UCSD-AML1 (cell line): ENCODE results near the gene FBXL17.

Experiments
- DNase-seq: peaks from one replicate; lab custom pipeline; 2025; ENCODE audit not compliant: unreplicated experiment; lab: John Stamatoyannopoulos, UW

The FBXL17 gene

GRCh38 chr5:108375768-108376167 lies 6.1 kb downstream of the FBXL17 start:
- DNase-seq, result no peak

- no peak for DNase-seq
Observed at GRCh38 chr5:108373426-108373825, 8.5 kb downstream of the FBXL17 start.

- no peak for DNase-seq
Observed at GRCh38 chr5:108372369-108372768, 9.5 kb downstream of the FBXL17 start.

- DNase-seq, result no peak
Observed at GRCh38 chr5:108371263-108371662, 10.6 kb downstream of the FBXL17 start.

GRCh38 chr5:108369167-108369566 lies 12.7 kb downstream of the FBXL17 start:
- DNase-seq, result no peak

- DNase-seq, result no peak
Observed at GRCh38 chr5:108367679-108368334, 14.1 kb downstream of the FBXL17 start.

GRCh38 chr5:108366500-108366899 lies 15.4 kb downstream of the FBXL17 start:
- no peak for DNase-seq

GRCh38 chr5:108361771-108362170 lies 20.1 kb downstream of the FBXL17 start:
- no peak for DNase-seq

- DNase-seq, result no peak
Observed at GRCh38 chr5:108361239-108361638, 20.7 kb downstream of the FBXL17 start.

GRCh38 chr5:108360280-108360679 lies 21.6 kb downstream of the FBXL17 start:
- no peak for DNase-seq

GRCh38 chr5:108356286-108356685 lies 25.6 kb downstream of the FBXL17 start:
- no peak for DNase-seq

- DNase-seq, result no peak
Observed at GRCh38 chr5:108353087-108353486, 28.8 kb downstream of the FBXL17 start.

- DNase-seq, result no peak
Observed at GRCh38 chr5:108345541-108346171, 36.2 kb downstream of the FBXL17 start.

GRCh38 chr5:108344103-108344822 lies 37.6 kb downstream of the FBXL17 start:
- DNase-seq, result no peak

GRCh38 chr5:108341866-108342265 lies 40.0 kb downstream of the FBXL17 start:
- no peak for DNase-seq

GRCh38 chr5:108340131-108340530 lies 41.8 kb downstream of the FBXL17 start:
- DNase-seq, result no peak

- DNase-seq, result no peak
Observed at GRCh38 chr5:108339220-108339619, 42.7 kb downstream of the FBXL17 start.

- DNase-seq, result peak; percentile 2
Observed at GRCh38 chr5:108334225-108334624, 47.7 kb downstream of the FBXL17 start.

GRCh38 chr5:108326982-108327381 lies 54.9 kb downstream of the FBXL17 start:
- no peak for DNase-seq

GRCh38 chr5:108324886-108325285 lies 57.0 kb downstream of the FBXL17 start:
- no peak for DNase-seq

GRCh38 chr5:108321341-108321740 lies 60.6 kb downstream of the FBXL17 start:
- no peak for DNase-seq

- DNase-seq, result no peak
Observed at GRCh38 chr5:108320231-108320630, 61.7 kb downstream of the FBXL17 start.
